ENCODE measurements around the gene SGSM2.
A peak's percentile ranks its signal among the peaks of the same experiment; 100 is the strongest.

Gene SGSM2

DNA sequence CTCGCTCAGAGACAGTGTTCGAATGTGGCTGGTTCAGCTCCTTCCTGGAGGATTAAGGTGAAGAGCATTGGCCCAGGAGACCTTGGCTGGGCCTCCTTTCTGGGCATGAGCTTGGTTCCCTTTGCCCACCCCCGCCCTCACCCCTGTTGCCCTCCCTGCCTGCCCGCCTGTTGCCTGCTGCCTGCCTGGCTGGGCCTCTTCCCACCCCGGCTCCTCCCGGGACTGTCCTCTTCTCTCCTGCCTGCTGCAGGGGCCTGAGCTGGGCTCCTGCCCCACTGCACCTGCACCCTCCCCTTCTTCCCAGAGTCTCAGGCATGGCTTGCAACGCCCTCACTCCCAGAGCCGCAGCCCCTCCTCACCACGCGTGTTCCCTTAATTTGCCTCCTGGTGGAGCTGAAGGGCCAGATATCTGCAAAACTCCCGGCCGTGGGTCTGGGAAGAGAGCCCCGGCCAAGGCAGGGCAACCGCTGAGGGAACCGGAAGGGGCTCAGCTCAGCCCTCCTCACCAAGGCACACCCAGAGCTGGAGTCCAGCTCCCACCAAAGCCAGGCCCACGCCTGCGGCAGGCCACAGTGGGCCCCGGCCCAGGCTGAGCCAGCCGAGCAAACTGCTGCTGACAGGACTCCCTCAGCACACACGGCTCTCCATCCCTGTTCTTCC lies 32.4 kb downstream of the SGSM2 start:
- peak; percentile 44 for DNase-seq

- DNase-seq, result no peak
These were observed 32.9 kb downstream of the SGSM2 start for GRCh38 chr17:2370211-2370589.

- DNase-seq, result no peak
These were observed 34.2 kb downstream of the SGSM2 start for GRCh38 chr17:2371183-2372130.

DNA sequence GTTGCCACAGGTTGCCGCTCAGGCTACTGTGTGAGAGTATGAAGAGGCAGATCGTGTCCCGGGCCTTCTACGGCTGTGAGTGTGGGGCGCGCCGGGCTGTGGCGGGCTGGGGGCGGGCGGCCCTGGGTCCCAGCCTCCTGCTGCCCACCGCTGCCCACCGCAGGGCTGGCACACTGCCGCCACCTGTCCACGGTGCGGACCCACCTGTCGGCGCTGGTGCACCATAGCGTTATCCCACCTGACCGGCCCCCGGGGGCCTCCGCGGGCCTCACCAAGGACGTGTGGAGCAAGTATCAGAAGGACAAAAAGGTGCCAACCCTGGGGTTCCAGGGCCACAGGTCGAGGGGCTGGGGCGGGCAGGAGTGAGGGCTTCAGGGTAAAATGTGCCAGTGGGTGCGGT lies 34.9 kb downstream of the SGSM2 start:
- no peak for DNase-seq

- no peak for DNase-seq
These were observed 35.4 kb downstream of the SGSM2 start for GRCh38 chr17:2372681-2373080.

DNA sequence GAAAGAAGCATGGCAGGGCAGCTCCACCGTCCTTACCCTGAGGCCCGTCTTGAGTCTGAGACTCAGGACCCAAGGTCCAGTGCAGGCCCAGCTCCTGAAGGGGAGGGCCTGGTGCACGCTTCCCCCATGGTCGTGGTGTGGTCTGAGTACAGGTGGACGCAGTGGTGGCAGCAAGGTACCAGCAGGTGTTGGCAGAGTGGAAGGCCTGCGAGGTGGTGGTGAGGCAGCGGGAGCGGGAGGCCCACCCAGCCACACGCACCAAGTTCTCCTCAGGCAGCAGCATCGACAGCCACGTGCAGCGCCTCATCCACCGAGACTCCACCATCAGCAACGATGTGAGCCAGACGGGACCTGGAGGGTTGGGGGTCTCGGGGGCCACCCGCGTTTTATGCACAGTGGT lies 35.9 kb downstream of the SGSM2 start:
- no peak for DNase-seq

- DNase-seq, result no peak
These were observed 37.4 kb downstream of the SGSM2 start for GRCh38 chr17:2374549-2375285.

GRCh38 chr17:2375406-2375805 lies 38.1 kb downstream of the SGSM2 start:
- no peak for DNase-seq

DNA sequence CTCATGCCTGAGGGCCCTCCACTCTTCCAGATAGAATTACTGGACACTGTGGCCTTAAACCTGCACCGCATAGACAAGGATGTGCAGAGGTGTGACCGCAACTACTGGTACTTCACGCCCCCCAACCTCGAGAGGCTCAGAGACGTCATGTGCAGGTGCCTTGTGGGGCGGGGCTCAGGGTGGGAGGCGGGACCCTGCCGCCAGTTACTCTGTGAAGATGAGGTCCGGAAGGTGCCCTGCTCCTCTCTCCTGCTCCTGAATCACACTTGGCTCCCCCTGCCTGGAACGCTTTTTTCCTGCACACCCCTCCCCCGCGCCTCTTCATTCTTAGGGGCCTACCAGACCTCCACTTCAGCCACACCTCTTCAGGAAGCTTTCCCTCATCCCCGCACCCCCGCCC lies 38.8 kb downstream of the SGSM2 start:
- no peak for DNase-seq

DNA sequence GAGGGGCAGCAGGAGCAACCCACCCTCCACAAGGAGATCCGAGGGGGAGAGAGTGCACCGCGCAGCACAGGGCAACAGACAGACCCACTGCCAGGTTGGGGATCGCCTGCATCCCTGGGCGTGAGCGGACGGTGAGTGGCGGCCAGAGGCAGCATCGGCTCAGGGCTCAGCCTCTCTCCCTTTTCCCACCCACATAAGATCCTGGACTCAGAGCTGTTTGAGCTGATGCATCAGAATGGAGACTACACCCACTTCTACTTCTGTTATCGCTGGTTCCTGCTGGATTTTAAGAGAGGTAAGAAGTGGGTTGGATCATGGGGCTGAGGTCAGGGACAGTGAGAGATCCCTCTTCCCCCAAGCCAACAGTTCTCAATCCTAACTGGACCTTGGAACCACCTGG lies 40.4 kb downstream of the SGSM2 start:
- DNase-seq, result no peak

DNA sequence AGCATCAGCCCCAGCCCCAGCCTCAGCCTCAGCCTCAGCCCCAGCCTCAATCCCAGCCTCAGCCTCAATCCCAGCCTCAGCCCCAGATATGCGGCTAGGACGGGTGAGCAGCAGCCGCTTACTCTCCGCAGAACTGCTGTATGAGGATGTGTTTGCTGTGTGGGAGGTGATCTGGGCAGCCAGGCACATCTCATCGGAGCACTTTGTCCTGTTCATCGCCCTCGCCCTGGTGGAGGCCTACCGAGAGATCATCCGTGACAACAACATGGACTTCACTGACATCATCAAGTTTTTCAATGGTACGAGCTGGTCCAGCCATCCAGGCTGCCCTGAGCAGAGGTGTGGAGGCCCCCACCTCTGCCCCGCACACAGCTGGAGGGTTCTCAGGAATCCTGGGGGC lies 41.6 kb downstream of the SGSM2 start:
- DNase-seq, result no peak

GRCh38 chr17:2379489-2380225 lies 42.4 kb downstream of the SGSM2 start:
- no peak for DNase-seq

- peak; percentile 36 for DNase-seq
These were observed 43.1 kb downstream of the SGSM2 start for GRCh38 chr17:2380226-2380922.

GRCh38 chr17:2380950-2381649 lies 43.8 kb downstream of the SGSM2 start:
- DNase-seq, result no peak

GRCh38 chr17:2383628-2384167 lies 46.4 kb downstream of the SGSM2 start:
- no peak for DNase-seq

DNA sequence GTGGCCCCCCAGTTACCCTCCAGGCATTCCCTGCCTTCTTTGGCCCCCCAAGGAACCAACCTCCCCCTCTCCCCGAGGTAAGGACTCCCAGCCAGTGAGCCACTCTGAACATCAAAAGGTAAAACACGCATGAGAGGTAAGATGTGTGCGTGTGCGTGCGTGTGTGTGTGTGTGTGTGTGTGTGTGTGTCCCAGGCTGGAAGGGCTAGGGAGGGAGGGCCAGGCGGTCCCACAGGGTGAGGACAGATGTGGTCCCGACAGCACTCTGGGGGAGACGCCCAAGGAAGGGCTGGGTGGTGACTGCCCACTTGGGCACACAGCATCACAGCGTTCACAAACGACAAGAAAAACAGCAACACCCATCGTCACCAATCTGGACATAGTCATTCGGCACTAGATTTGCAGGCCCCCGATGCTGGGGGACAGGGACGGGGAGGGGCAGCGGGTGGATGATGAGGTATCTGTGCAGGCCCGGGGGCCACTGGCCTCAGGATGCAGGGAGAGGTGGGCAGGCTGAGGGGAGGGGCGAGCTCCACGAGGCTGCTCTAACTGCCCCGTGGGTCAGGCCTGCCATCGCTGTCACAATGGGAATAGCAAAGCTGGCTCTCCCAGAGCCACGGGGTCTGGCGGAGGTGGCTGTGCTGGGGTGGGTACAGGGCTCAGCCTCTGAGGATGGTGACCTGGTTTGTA lies 47.3 kb downstream of the SGSM2 start:
- DNase-seq, result no peak

DNA sequence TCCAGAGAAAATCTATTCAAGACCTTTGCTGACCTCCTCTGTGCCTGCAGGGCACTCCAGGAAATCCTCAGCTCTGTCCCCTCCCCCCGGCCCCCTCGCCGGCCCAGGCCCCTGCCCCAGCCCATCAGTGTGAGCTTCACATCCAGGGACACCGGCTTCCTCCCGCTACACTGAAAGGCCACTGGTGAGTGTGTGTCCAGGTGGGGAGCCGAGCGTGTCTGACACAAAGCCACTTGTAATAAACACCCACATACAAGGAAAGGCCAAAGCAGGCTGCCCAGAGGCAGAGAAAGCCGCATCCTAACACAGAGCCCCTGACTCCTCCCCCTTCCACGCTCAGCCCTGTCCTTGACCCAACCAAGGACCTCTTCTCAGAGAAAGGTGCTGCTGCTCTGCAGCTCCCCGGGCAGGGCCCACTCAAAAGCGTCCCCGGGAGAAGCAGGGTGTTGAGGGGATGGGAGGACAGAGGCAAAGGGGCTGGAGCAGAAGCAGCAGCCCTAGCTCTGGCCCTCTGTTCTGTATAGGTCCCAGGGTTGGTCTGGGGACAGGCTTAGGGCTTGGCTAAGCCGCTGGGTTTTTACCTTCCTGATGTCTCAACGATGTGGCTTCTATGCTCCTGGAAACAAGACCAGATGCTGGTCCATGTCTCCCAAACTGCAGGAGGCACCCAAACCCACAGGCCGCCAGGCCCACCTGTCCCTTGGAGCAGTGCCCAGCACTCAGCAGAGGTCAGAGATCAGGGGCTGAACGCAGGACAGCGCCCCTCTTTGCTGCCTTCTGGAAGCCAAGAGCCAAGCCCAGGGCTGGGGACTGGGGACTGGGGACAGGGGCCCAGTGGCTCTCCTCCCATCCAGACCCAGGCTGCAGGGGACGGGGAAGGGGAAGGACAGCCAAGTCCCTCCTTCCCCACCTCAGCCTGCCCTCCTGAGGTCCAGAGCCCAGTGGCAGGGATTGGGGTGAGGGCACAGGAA lies 48.2 kb downstream of the SGSM2 start:
- no peak for DNase-seq

GRCh38 chr17:2386400-2387085 lies 49.2 kb downstream of the SGSM2 start:
- no peak for DNase-seq
